Muscle of back (tissue), 11 donors: ENCODE data around the gene SNX5. TPM values are rescaled to one million over a fixed set of nuclear protein-coding genes. Genes with fewer than 3 reads are reported as not detected.

Experiments
- DNase-seq, 3 donors: peaks; one replicate each; pipeline versions ENCODE4 v3.0.0 to v3.0.0-alpha.2; 2013
- polyA plus RNA-seq, 10 donors: library from polyadenylated mRNA; unstranded; fragments of 120-200 nt; gene quantifications; one replicate each; pipeline ENCODE4 v1.2.1, GENCODE V29; 2013; ENCODE audit not compliant: insufficient read length in 10 of 10

The SNX5 gene
- polyA plus RNA-seq, 10 donors, result 94.6 to 130 (median 107) TPM

DNA sequence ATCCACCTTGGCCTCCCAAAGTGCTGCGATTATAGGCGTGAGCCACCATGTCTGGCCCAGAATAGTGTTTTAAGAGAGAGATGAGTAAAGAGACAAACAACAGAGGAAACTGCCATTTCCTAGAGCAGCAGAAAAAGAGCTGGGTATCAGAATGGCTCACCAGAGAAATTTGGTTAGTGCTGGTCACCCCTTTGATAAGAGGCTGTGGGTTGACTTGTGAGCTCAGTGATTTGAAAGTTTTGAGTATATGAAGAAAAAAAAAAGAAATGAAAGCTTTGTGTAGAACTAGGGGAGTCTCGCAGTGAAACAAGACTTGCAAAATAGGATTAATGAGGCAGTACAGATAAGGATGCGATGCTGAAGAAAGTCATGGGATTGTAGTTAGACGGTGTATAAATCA, 29.9 kb upstream of the SNX5 start:
- no peak for DNase-seq

DNA sequence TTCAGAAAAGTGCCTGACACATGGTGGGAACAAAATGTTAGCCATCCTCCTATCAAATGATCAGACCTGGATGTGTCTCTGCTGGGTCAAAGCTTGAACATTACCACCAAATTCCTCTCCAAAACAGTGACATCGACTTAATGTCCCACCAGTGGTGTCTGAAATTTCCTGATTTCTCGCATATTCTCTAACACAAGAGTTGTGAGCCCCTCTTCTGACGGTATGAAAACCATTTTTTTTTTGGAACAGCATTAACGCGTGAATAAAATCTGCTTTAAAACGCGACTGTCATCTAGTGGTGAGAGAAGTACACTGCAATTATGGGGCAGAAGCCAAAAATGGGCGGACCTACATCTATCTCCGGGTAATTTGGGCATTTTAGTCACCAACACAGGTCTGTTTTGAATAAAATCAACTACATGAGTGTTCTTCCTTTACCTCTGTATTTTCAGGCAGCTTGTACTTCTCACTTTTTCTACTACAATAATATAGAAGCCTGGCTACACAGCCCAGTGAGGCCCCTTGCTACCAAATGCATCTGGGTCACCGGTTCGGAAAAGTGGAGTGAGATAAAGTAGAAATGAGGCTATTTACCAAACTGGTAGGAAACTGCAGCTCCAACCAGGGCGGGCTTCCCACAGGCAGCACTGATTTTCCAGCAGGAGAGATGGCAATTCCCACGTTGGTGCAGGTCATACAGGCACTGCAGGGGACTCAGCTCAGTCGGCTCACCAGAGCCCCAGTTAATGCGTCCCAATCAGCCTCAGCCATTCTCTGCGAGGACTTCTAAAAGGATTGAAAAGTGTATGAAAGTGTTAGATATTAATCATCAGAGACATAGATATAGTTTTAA, 27.6 kb upstream of the SNX5 start:
- DNase-seq, result peak; percentile 68 to 85 (median 80)

DNA sequence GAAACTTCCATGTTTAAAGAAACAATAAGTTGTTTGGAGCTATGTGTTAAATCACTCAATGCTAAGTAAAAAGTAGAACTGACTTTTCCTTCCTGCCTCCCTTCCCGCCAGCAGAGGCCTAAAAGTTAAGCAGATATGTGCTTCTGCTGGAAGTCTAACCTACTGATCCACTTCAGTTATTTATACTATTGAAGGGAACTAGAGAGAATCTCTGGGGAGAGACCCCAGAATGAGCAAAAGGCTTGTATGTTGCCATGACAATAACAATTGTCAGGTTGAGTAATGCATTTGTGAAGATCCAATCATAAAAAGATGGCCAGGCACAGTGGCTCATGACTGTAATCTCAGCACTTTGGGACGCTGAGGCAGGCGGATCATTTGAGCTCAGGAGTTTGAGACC, 25.0 kb upstream of the SNX5 start:
- no peak for DNase-seq

DNA sequence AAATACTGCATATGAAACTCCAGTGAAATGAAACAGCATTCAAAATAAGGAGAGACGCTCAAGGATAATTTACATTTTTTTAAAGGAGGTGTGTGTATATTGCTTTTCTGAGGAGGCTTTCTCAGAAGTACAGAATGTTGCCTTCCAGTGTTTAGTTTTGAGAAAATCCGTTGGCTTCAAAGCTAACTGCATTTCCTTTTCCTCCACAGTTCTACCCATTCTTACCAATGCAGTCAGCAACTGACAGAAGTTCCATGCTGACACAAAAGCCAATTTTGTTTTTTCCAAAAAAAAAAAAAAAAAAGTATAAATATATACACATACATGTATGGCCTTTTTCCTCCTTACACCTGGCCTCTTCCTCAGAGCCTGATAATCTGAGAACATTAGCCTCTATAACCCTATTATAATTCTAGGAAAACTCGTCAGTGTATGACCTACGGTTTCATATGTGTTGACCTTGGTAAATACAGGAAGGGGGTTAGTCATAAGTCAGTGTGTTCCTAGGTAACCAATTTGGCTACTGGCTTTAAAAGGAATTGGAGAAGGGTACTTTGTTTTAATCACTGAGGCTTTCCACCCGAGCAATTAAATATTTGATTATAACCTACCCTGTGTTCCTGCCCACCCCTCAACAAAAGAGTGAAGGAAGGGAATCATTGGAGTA, 24.4 kb upstream of the SNX5 start:
- no peak for DNase-seq

DNA sequence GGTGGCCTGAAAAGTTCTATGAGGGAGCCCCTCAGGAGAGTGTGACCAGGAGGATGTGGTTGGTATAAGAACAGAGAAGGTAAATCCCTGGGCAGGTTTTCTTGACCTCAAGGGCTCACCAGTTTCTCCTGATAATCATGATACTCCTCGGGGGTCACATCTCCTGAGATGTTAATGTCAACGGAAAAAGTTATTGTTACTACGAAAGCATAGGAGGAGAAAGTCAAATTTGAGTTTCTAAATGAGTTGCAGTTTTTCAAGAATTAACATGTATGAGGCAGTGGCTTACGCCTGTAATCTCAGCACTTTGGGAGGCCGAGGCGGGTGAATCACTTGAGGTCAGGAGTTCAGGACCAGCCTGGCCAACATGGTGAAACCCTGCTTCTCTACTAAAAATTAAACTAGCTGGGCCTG, 23.6 kb upstream of the SNX5 start:
- DNase-seq, result no peak

GRCh38 chr20:17990278-17990972, 21.8 kb upstream of the SNX5 start:
- no peak for DNase-seq

DNA sequence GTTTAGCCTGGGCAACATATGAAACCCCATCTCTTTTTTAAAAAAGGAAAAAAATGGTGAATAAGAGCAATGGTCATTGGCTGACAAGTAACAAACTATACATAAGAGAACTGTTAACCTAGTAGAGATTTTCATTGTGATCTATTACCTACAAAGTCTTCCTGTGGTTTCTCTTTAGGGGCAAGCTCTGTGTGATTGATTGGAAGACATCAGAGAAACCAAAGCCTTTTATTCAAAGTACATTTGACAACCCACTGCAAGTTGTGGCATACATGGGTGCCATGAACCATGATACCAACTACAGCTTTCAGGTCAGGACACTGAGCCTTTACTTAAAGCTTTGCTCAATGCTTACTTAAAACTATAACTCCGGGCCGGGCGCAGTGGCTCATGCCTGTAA, 19.4 kb upstream of the SNX5 start:
- no peak for DNase-seq

DNA sequence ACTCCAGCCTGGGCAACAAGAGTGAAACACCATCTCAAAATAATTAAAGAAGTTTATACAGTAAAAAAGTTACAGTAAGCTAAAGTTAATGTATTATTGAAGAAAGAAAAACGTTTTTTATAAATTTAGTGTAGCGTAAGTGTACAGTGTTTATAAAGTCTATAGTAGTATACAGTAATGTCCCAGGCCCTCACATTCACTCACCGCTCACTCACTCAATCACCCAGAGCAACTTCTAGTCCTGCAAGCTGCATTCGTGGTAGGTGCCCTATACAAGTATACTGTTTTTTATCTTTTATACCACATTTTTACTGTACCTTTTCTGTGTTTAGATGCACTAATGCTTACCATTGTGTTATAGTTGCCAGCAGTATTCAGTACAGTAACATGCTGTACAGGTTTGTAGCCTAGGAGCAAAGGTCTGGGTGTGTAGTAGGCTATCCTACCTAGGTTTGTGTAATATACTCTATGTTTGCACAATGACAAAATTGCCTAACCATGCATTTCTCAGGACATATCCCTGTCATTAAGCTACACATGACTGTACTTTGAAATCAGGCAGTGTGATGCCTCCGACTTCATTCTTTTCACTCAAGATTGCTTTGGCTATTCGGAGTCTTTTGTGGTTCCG, 16.9 kb upstream of the SNX5 start:
- DNase-seq, result no peak

GRCh38 chr20:17976305-17976704, 7.7 kb upstream of the SNX5 start:
- no peak for DNase-seq

GRCh38 chr20:17972121-17972520, 3.5 kb upstream of the SNX5 start:
- DNase-seq, result no peak

DNA sequence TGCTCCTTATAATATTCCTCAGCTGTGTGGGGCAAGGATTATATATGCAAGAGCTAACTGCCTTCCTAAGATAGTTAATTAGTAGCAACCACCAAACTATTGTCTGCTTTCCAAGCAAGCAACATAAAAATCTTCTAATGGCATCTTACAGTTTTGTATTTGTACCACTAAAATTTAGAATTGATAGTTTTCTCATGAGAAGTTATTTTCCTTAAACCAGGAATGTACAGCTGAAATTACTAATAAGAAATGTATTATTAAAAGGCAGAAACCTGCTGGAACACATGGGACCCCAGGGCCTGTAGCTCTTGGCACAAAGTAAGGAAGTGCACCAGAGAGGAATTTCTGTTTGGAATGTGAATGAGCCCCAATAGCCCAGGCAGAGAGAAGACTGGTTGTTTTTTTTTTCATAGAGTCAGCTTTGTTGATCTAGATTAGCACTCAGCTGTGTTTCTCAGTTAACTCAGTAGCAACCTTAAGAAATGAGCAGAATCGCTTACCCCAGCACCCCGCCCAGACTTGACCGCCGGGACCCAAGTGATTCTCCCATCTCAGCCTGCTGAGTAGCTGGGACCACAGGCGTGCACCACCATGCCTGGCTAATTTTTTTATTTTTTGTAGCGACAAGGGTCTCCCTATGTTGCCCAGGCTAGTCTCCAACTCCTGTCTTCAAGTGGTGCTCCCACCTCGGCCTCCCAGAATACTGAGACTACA, 2.9 kb upstream of the SNX5 start:
- DNase-seq, result peak in 1 of 3 donors; percentile 58

GRCh38 chr20:17969884-17970409, 1.4 kb upstream of the SNX5 start:
- DNase-seq, result peak in 2 of 3 donors; percentile 38 to 72

DNA sequence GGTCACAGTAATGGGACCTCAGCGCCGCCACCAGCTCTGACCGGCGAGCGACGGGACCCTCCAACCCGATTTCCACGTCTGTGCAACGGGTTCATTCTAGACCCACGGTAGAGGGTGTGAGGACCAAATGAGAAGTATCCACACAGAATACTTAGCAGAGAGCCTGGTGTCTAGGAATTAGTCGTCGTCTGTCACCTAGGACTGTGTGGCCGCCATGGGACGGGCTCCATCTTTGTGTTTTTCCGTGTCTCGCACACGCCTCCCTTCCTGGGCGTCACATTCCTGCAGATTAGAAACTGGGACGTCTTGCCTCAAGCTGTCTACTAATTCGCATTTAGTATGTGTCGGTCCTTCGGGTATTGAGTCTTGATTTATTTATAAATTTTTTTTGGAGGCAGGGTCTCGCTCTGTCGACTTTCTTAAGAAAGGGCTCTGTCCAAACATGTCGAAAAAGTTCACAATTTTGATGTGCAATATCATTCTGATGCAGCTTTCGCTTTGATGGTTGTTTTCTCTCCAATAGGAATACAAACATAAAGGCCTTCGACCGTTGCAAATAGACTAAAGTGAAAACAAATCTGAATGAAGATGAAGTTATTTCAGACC, 787 bp upstream of the SNX5 start:
- DNase-seq, result peak in 1 of 3 donors; percentile 55

GRCh38 chr20:17967521-17968365, 851 bp downstream of the SNX5 start:
- no peak for DNase-seq

DNA sequence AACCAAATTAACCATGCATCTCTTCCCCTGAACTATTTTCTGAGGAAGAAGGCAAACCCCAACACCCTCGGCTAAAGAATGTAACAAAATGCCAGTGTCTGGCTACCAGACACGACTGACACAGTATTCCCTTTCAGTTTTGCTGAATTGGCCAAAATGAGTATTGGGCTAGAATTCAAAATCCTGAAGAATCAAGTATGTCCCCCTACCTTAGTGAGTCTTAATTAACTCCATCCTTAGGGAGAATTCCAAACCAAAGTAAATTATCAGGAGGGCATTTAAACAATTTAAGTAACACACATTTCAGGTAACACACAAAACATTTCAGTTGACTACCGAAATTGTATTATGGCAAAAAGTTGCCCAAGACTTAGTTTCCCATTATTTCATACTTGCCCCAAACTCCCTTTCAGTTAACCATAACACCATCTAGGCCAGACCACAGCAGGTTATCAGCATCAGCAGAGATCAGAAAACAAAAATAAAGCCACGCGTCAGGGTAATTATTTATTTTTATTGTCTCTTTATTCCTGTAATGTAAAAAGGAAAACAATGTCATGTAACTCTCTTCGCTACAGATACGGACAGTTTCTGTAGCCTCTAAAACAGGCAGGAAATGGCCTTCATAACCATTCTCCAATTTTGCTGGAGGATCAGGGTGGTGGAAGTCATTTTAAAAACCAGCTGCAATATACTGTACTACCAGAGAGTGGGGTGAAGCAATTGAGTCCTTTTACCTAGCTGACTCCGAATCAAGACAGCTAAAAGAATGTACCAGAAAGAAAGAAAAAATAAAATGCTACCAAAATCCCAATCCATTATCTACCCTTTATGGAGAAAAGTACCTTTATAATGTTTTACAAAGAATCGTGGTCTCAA, 1.9 kb downstream of the SNX5 start:
- peak in 2 of 3 donors; percentile 41 to 69 for DNase-seq

DNA sequence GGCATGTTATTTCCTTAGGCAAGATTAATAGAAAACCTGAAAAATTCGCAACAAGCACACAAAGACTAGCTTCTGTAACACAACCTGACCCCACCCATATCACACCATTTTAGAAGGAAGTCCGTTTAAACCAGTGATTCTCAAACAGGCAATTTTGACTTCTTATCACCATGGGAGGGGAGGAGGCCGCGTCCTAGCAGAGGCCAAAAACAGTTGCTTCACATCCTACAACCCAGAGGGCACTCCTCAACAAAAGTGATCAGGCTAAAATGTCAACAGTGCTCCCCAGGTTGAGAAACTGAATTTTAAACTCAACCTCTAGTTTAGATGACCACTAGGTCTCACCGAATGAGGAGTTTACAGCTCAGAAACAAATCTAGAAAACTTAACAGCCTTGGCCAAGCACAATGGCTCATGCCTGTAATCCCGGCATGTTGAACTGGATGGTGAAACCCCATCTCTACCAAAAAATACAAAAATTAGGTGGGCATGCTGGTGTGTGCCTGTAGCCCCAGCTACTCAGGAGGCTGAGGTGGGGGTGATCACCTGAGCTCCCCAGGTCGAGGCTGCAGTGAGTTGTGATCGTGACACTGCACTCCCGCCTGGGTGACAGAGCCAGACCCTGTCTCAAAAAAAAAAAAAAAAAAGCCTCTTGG, 3.4 kb downstream of the SNX5 start:
- peak in 1 of 3 donors; percentile 17 for DNase-seq

DNA sequence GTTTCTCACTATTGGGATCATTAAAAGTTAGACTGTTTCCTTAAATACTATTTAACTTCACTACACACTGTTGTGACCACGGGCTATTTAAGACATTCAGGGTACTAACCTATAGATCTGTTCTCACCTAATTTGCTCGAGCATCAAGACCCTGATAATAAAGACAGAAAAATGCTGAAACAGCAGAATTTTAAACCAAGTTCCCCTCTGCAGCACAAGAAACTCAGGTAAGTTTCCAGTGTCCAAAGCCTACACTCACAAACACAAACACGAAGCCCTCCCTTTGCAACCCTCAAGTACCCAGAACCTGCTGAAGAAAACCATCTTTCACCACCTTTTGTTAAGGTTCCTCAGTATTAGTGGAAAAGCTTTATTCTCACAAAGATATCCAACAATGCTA, 4.0 kb downstream of the SNX5 start:
- DNase-seq, result no peak

DNA sequence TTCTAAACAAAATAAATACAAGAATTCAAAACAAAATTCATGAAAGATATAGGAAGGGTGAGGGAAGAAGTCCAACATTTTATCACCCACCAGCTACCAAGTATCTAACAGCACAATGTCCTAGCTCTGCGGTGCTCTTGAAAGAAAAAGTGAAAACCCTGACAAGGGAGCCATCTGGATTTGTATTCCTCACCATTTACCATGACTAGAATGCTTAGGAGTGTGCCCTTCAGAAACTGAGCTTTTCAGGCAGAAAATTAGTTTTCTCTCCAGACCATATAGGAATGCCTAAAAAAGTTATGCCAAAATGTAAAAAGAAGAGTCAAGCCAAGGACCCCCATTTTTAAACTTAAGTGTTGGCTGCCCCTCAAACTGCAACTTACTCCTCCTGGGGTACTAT, 4.5 kb downstream of the SNX5 start:
- DNase-seq, result no peak
